Progenitor cell of endocrine pancreas (in vitro differentiated cells): Measurements from ENCODE around the gene DOHH. TPM values are rescaled to one million over a fixed set of nuclear protein-coding genes. Genes with fewer than 3 reads are reported as not detected.

Experiments used
- DNase-seq: peaks from one replicate; pipeline ENCODE4 v3.0.0; 2021; ENCODE audit warnings: low spot score; ENCODE audit not compliant: unreplicated experiment
- H3K27ac Mint-ChIP-seq: 2 replicates; pipeline ENCODE4 v1.8.0; 2021; ENCODE audit warnings: mild to moderate bottlenecking, moderate library complexity, mixed read lengths
- H3K27me3 Mint-ChIP-seq: 2 replicates; pipeline ENCODE4 v1.8.0; 2021; ENCODE audit warnings: mixed read lengths
- H3K36me3 Mint-ChIP-seq: 2 replicates; pipeline ENCODE4 v1.8.0; 2022; ENCODE audit warnings: mixed read lengths; ENCODE audit not compliant: insufficient read depth
- H3K4me1 Mint-ChIP-seq: 2 replicates; pipeline ENCODE4 v1.8.0; 2021; ENCODE audit warnings: low read depth, mixed read lengths
- H3K4me3 Mint-ChIP-seq: 2 replicates; pipeline ENCODE4 v1.8.0; 2021; ENCODE audit warnings: low read depth, mild to moderate bottlenecking, moderate library complexity, mixed read lengths
- H3K9me3 Mint-ChIP-seq: 2 replicates; pipeline ENCODE4 v1.8.0; 2021; ENCODE audit warnings: low read depth, mixed read lengths
- total RNA-seq: library from RNA; stranded (reverse); gene quantifications from 2 replicates; pipeline ENCODE4 v1.2.1, GENCODE V29; 2021
- TF ChIP-seq, protein P1 (sequence below): fragments of 200-600 bp; sonication (generic); IDR thresholded peaks from one replicate; pipeline ENCODE4 v1.5.0; 2021; ENCODE audit warnings: antibody characterized with exemption, mild to moderate bottlenecking; ENCODE audit not compliant: unreplicated experiment

DOHH gene
- total RNA-seq, 1 donor from 2014 or later, result 9.9 TPM

DNA sequence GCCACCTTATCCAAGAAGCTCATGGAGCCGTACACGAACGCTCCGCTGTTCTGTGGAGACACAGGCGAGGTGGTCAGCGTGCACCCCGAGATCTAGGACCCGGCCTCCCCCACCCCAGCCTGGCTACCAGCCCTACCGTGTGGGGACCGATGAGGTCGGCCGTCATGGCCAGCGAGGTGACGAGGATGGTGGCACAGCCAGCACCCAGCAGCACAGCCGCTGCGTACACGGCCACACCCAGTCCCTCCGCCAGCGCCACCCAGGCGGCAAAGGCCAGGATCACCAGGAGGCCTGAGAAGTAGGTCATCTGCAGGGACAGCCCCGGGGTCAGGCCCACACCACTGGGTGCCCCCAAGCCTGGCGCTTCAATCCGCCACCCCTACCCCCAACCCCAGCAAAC, 45.6 kb upstream of the DOHH start:
- no peaks in the 10 kb centered on the region for H3K4me1 Mint-ChIP-seq
- H3K9me3 Mint-ChIP-seq, result no peaks in the 10 kb centered on the region
- no peak overlapping the region for H3K4me3 Mint-ChIP-seq
- no peak for DNase-seq
- TF ChIP-seq, protein P1, sequence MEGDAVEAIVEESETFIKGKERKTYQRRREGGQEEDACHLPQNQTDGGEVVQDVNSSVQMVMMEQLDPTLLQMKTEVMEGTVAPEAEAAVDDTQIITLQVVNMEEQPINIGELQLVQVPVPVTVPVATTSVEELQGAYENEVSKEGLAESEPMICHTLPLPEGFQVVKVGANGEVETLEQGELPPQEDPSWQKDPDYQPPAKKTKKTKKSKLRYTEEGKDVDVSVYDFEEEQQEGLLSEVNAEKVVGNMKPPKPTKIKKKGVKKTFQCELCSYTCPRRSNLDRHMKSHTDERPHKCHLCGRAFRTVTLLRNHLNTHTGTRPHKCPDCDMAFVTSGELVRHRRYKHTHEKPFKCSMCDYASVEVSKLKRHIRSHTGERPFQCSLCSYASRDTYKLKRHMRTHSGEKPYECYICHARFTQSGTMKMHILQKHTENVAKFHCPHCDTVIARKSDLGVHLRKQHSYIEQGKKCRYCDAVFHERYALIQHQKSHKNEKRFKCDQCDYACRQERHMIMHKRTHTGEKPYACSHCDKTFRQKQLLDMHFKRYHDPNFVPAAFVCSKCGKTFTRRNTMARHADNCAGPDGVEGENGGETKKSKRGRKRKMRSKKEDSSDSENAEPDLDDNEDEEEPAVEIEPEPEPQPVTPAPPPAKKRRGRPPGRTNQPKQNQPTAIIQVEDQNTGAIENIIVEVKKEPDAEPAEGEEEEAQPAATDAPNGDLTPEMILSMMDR, result no peak
- H3K27ac Mint-ChIP-seq, result no peak overlapping the region
- H3K27me3 Mint-ChIP-seq, result no peaks in the 10 kb centered on the region
- peaks cover 3% of the 10 kb centered on the region for H3K36me3 Mint-ChIP-seq

DNA sequence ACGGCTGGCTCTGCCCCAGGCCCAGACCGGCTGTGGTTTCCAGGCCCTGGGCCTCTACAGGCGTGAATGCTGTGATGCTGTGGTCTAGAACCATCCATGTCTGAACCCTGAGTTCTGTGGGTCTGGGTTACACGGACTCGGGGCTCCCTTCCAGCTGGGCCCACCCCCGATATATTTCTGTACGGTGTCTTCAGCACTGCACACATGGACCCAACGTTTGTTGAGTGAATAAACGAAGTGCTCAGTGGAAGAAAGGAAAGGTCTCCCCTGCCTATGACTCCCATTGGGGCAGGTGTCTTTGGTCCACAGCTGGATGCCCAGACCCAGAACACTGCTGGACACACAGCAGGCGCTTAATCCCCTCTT, 45.2 kb upstream of the DOHH start:
- Mint-ChIP-seq H3K4me1 (no peaks in the 10 kb centered on the region), H3K4me3 (no peak overlapping the region), H3K27ac (no peak overlapping the region), H3K9me3 (no peaks in the 10 kb centered on the region), H3K36me3 (peaks cover 3% of the 10 kb centered on the region), H3K27me3 (no peaks in the 10 kb centered on the region)
- no peak for DNase-seq
- TF ChIP-seq, protein P1, result no peak

DNA sequence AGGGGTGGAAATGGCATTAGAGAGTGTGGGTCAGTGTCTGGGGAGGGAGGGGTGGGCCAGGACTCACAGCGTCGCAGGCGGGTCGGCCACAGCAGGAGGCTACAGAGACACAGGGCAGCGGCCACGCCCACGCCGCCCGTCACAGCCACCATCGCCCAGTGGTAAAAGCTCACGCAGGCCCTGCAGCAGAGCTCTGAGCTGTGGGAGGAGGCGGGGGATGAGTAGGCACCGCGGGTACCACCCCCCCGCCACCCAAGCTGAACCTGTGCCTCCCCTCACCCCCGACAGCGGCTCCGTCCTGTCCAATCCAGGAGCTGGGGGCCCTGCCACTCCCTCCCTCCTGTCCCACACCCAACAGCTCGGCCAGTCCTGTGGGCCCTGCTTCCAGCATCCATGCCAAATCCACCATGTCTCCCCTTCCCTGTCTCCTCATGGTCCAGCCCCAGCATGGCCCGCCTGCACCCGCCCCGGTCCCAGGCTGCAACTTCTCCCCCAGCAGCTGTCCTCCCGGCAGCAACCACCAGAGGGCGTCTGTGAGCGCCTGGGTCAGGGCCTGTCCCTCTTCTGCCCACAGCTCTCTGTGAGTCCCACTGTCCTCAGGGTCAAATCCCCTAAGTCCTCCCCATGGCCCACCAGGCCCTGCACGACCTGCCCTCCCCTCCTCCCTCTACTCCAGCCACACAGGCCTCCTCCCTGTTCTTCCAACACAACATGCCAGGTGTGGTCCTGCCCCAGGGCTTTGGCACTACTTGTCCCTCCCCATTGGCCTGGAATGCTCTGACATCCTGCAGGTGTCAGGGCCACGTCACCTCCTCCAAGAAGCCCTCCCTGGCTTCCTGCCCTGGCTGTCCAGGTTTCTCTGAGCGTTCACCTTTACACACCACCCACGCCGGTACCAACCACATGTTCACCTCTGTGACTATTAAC, 44.5 kb upstream of the DOHH start:
- Mint-ChIP-seq H3K9me3 (no peaks in the 10 kb centered on the region), H3K27me3 (no peaks in the 10 kb centered on the region), H3K4me3 (no peak overlapping the region), H3K27ac (peak overlapping the region; percentile 90), H3K4me1 (no peaks in the 10 kb centered on the region), H3K36me3 (peaks cover 3% of the 10 kb centered on the region)
- TF ChIP-seq, protein P1, result peak; percentile 90
- peak; percentile 80 for DNase-seq

DNA sequence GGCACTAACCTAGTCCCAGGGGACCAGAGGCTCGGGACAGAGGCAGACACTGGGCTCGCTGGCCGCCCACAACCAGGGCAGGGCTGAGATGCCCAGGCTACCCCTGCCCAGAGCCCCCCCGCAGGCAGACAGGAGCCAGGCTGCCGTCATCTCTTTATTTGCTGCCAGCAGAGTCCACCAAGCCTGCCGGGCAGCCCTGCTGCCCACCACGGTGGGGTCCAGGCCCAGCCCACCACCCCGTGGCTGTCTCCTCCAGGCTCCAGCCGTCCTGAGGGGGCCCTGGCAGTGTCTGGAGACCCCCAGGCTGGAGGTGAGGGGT, 43.5 kb upstream of the DOHH start:
- no peak overlapping the region for H3K4me3 Mint-ChIP-seq
- H3K4me1 Mint-ChIP-seq, result peaks cover 4% of the 10 kb centered on the region
- H3K36me3 Mint-ChIP-seq, result peaks cover 7% of the 10 kb centered on the region
- H3K27ac Mint-ChIP-seq, result no peak overlapping the region
- no peaks in the 10 kb centered on the region for H3K9me3 Mint-ChIP-seq
- TF ChIP-seq, protein P1, result no peak
- H3K27me3 Mint-ChIP-seq, result no peaks in the 10 kb centered on the region
- DNase-seq, result no peak

DNA sequence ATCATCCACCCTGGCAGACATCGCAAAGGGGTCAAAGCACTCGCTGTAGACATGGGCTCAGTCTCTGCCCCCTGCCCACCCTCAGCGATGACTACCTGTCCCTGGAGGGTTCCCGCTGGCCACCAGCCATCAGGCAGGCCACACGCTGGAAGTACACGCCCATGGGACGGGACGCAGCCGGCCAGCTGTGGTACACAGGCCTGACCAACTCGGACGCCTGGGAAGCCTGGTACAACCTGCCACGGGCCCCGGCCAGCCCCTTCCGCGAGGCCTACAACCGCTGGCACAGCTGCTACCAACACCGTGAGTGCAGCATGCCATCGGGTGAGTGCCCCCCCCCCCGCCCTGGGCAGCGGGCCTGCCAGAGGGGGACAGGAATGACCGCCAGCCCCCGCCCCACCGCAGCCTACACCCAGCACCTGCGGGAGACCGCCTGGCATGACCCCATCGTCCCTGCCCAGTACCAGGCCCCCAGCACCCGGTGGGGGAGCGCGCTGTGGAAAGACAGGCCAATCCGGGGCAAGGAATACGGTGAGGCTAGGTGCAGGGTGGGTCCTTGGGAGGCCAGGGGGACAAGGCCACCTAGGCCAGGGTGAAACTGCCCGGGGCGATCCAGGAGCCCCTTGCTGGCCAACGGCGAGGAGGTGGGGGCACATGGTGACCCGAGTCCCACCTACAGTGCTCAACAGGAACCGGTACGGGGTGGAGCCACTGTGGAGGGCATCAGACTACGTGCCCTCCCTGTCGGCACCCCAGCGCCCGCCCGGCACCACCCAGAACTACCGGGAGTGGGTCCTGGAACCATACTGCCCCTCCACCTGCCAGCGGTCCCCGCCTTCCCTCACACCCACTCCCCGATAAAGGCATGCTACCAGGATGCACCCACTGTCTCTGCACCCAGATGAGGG, 42.9 kb upstream of the DOHH start:
- Mint-ChIP-seq H3K27ac (no peak overlapping the region), H3K4me1 (peaks cover 4% of the 10 kb centered on the region)

More for the DNA sequence above, 42.9 kb upstream of the DOHH start:
- no peak overlapping the region for H3K4me3 Mint-ChIP-seq
- no peaks in the 10 kb centered on the region for H3K9me3 Mint-ChIP-seq
- TF ChIP-seq, protein P1, result no peak
- no peak for DNase-seq
- no peaks in the 10 kb centered on the region for H3K27me3 Mint-ChIP-seq
- H3K36me3 Mint-ChIP-seq, result peaks cover 7% of the 10 kb centered on the region
